Spleen (tissue), 7 donors: ENCODE results near the gene CNTNAP5.

ENCODE experiments used
- POLR2AphosphoS5 ChIP-seq, 3 donors: sonication (generic); formaldehyde crosslinking; IDR thresholded peaks; one replicate each; pipeline ENCODE4 v1.5.1; 2017; ENCODE audit warnings: antibody characterized with exemption in 3 of 3
- TF ChIP-seq, protein P1 (sequence below), 11 experiments: fragments of 200-600 bp in 7 of 11; fragments of 450-650 bp in 4 of 11; sonication (generic) in 4 of 11; IDR thresholded peaks in 8 of 11; conservative IDR thresholded peaks in 3 of 11; 1 replicate in 7 of 11; 2 replicates in 4 of 11; pipeline versions ENCODE4 v1.4.0 to v1.8.0; 2016 to 2021; ENCODE audit warnings: antibody characterized with exemption in 11 of 11, inconsistent platforms in 4 of 11, mild to moderate bottlenecking in 1 of 11
- donor health status: DM: no; HTN: no; CAD: no; lungs with moderate emphysema.
- donor health status: DM: no; HTN: no; CAD: no.
- donor health status: DM: no; HTN: no; CAD: no.

DNA sequence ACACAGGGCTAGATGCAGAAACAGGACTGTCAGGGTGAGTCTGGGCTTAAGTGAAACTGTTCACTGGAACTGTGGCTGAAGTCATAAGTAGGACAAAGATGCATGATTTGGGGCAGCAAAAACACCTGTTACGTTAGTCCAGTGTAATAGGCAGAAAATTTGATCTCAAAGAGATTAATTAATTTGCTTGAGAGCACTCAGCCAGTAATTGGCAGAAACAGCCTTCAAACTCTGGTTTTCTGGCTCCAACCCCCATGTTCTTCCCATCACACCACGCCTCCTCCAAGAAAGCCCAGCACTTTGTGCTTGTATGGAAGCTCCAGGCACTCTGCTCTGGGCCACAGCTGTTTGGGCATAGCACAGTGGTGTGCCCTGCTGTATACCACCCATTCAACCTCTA, 54.0 kb downstream of the CNTNAP5 start:
- TF ChIP-seq, protein P1, sequence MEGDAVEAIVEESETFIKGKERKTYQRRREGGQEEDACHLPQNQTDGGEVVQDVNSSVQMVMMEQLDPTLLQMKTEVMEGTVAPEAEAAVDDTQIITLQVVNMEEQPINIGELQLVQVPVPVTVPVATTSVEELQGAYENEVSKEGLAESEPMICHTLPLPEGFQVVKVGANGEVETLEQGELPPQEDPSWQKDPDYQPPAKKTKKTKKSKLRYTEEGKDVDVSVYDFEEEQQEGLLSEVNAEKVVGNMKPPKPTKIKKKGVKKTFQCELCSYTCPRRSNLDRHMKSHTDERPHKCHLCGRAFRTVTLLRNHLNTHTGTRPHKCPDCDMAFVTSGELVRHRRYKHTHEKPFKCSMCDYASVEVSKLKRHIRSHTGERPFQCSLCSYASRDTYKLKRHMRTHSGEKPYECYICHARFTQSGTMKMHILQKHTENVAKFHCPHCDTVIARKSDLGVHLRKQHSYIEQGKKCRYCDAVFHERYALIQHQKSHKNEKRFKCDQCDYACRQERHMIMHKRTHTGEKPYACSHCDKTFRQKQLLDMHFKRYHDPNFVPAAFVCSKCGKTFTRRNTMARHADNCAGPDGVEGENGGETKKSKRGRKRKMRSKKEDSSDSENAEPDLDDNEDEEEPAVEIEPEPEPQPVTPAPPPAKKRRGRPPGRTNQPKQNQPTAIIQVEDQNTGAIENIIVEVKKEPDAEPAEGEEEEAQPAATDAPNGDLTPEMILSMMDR (IDR thresholded peaks at IDR 0.05 in 8 of 11, conservative IDR thresholded peaks at IDR 0.05 in 3 of 11), result no peak
- TF ChIP-seq POLR2AphosphoS5 (IDR thresholded peaks at IDR 0.05), result no peak
